Epithelial cell of proximal tubule (primary cell): ENCODE results near the gene SH3BP2. TPM values are rescaled to one million over a fixed set of nuclear protein-coding genes. Genes with fewer than 3 reads are reported as not detected.

Experiments
- DNase-seq: peaks from one replicate; pipeline ENCODE4 v3.0.0-alpha.2; 2011; ENCODE audit warnings: low read depth
- H3K4me3 ChIP-seq: 2 replicates; pipeline ENCODE4 v1.5.1; 2011; ENCODE audit warnings: low read depth, mild to moderate bottlenecking, low read length
- total RNA-seq: library from RNA; depleted of rRNA; stranded (reverse); fragments of >200 nt; gene quantifications from 2 replicates; pipeline ENCODE4 v1.2.3, GENCODE V29; 2015
- TF ChIP-seq, protein P1 (sequence below): conservative IDR thresholded peaks from 2 replicates; pipeline ENCODE4 v1.5.1; 2012; ENCODE audit warnings: low read depth, mild to moderate bottlenecking, low read length

The SH3BP2 gene
- total RNA-seq, 1 donor from 2014 or later = 53.3 TPM

DNA sequence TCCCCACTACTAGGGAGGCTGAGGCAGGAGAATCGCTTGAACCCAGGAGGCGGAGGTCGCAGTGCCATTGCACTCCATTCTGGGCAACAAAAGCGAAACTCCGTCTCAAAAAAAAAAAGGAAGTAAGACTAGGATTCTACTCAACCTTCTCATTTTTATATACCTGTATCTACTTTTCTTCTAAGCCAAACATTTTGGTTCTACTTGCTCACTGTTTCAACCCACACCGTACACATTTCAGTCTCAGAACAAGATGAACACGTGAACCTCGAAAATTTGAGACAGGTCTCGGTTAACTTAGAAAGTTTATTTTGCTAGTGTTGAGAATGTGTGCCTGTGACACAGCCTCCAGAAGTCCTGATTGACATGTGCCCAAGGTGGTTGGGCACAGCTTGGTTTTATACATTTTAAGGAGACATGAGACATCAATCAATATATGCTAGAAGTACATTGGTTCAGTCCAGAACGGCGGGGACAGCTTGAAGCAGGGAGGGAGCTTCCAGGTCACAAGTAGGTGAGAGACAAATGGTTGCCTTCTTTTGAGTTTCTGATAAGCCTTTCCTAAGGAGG, 54.5 kb downstream of the SH3BP2 start:
- TF ChIP-seq, protein P1, sequence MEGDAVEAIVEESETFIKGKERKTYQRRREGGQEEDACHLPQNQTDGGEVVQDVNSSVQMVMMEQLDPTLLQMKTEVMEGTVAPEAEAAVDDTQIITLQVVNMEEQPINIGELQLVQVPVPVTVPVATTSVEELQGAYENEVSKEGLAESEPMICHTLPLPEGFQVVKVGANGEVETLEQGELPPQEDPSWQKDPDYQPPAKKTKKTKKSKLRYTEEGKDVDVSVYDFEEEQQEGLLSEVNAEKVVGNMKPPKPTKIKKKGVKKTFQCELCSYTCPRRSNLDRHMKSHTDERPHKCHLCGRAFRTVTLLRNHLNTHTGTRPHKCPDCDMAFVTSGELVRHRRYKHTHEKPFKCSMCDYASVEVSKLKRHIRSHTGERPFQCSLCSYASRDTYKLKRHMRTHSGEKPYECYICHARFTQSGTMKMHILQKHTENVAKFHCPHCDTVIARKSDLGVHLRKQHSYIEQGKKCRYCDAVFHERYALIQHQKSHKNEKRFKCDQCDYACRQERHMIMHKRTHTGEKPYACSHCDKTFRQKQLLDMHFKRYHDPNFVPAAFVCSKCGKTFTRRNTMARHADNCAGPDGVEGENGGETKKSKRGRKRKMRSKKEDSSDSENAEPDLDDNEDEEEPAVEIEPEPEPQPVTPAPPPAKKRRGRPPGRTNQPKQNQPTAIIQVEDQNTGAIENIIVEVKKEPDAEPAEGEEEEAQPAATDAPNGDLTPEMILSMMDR = no peak
- no peak overlapping the region for H3K4me3 ChIP-seq
- DNase-seq = no peak

DNA sequence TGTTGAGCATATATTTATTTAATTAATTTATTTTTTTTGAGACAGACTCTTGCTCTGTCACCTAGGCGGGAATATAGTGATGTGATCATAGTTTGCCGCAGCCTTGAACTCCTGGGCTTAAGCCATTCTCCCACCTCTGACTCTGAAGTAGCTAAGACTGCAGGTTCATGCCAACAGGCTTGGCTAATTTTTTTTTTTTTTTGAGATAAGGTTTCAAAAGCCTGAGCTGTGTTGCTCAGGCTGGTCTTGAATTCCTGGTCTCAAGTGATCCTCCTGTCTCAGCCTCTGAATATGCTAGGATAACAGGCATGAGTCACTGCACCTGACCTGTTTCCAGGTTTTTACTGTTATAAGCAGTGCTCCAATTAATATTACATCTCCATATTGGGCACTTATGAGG, 55.6 kb downstream of the SH3BP2 start:
- H3K4me3 ChIP-seq = no peak overlapping the region
- TF ChIP-seq, protein P1 = no peak
- no peak for DNase-seq

DNA sequence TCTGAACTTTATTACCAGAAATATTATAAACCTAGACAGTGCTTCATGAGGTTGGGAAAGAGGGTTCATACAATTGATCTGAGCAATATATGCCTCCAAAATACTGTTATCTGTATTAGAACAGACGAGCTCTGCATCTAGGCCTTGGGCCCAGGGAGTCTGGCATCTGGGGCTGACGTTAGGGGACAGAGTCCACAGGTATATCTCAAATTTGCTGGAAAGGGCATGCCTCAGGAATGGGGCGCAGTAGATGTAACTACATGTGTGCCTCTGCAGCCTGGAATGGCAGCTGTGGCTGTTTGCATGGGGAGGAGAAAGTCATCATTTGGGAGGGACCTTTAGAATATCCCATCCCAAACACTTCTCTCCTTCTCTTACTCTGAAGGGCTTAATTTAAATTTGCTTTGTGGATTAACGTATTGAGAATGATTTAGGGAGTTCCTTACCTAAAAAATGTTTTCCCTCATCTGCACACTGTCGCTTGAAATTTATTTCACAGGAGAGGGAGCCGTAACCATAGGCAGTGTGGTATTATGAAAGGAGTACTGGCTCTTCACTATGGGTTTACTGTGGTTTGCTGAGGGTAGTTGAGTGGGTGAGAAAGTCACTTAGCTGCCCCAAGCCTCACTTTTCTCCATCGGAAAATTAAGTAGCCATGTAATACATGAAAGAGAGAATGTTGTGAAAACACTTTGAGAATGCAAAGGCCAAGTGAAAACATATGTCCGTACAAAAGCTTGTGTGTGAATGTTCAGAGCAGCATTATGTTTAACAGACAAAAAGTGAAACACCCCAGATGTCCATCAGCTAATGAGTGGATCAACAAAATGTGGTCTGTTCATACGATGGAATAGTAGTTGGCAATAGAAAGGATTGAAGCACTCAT, 56.6 kb downstream of the SH3BP2 start:
- TF ChIP-seq, protein P1 = no peak
- DNase-seq = no peak
- H3K4me3 ChIP-seq = no peak overlapping the region

DNA sequence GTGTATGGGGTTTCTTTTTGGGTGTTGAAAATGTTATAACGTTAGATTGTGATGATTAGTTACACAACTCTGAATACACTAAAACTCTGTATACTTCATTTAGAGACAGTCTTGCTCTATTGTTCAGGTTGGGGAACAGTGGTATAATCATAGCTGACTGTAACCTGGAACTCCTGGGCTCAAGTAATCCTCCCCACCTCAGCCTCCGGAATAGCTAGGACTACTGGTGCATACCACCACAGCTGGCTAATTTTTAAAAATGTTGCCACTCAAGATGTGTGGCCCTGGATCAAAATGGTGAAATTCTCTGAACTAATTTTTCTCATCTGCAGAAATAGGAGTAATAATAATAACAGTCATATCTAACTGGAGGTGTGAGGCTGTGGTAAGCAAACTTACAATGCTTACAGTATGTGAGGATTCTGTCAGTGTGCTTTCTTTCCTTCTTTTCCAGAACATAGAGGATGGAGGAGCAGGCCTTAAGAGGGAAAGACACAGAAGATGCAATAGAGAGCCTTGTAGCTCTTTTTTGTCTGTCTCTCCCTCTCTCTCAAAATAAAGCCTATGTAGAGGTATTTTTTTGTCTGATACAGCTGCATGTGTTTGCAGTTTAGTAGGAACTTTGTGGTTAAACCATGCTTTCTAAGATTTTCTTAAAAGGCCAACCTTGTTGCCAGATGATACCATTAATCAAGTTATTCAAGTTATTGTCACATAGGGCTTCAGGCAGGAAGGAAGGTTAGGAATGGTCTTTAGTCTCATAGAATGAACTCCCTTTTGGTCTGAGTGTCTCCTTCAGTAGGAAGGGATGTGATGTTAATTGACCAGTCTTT, 58.3 kb downstream of the SH3BP2 start:
- TF ChIP-seq, protein P1 = no peak
- no peak overlapping the region for H3K4me3 ChIP-seq
- no peak for DNase-seq

DNA sequence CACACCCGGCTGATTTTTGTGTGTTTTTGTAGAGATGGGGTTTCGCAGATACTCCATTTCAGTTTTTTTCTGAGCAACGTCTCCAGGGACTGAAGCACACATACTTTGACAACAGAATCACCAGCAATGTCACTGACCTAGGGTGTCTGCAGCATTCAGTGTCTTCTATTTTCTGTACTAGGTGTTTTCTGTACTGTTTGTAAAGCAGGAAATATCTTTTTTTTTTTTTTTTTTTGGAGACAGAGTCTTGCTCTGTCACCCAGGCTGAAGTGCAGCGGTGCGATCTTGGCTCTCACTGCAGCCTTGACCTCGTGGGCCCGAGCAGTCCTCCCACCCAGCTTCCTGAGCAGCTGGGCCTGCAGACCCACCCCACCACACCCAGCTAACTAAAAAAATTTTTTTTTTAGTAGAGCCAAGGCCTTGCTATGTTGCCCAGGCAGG, 59.6 kb downstream of the SH3BP2 start:
- TF ChIP-seq, protein P1 = no peak
- no peak for DNase-seq

DNA sequence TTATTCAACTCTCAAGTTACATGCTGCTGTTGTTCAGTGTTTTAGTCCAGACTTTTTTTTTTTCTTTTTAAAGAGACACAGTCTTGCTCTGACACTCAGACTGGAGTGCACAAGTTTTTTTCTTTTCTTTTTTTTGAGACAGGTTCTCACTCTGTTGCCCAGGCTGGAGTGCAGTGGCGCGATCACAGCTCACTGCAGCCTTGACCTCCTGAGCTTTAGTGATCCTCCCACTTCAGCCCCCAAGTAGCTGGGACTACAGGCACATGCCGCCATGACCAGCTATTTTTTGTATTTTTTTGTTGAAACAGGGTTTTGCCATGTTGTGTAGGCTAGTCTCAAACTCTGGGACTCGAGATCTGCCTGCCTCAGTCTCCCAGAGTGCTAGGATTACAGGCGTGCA, 62.7 kb downstream of the SH3BP2 start:
- TF ChIP-seq, protein P1 = no peak
- DNase-seq = no peak
- H3K4me3 ChIP-seq = no peak overlapping the region

More for the DNA sequence above, 59.6 kb downstream of the SH3BP2 start:
- no peak overlapping the region for H3K4me3 ChIP-seq
